HG03135 (cell line): ENCODE measurements around the gene SLC35B4.

Source experiments
- ATAC-seq: cut with Tn5 transposase; IDR thresholded peaks from one replicate; pipeline ENCODE4 v1.9.1; 2021; ENCODE audit warnings: mild to moderate bottlenecking, moderate library complexity; ENCODE audit not compliant: unreplicated experiment

The SLC35B4 gene

GRCh38 chr7:134332892-134333291 is 16.2 kb upstream of the SLC35B4 start:
- ATAC-seq: no peak

- ATAC-seq: no peak
Observed at GRCh38 chr7:134331393-134331792, 14.7 kb upstream of the SLC35B4 start.

- ATAC-seq: no peak
Observed at GRCh38 chr7:134330974-134331373, 14.2 kb upstream of the SLC35B4 start.

GRCh38 chr7:134329614-134330346 is 13.1 kb upstream of the SLC35B4 start:
- no peak for ATAC-seq

GRCh38 chr7:134328900-134329299 is 12.2 kb upstream of the SLC35B4 start:
- ATAC-seq: no peak

GRCh38 chr7:134327896-134328295 is 11.2 kb upstream of the SLC35B4 start:
- ATAC-seq: peak; percentile 69

GRCh38 chr7:134324107-134324506 is 7.4 kb upstream of the SLC35B4 start:
- no peak for ATAC-seq

GRCh38 chr7:134320201-134320600 is 3.5 kb upstream of the SLC35B4 start:
- no peak for ATAC-seq

- ATAC-seq: no peak
Observed at GRCh38 chr7:134318443-134318842, 1.7 kb upstream of the SLC35B4 start.

GRCh38 chr7:134317434-134317833 is 704 bp upstream of the SLC35B4 start:
- ATAC-seq: no peak

- ATAC-seq: peak; percentile 1
Observed at GRCh38 chr7:134315679-134316538, 821 bp downstream of the SLC35B4 start.

- no peak for ATAC-seq
Observed at GRCh38 chr7:134313543-134313942, 3.2 kb downstream of the SLC35B4 start.

GRCh38 chr7:134312717-134313116 is 4.0 kb downstream of the SLC35B4 start:
- ATAC-seq: no peak

- no peak for ATAC-seq
Observed at GRCh38 chr7:134311807-134312206, 4.9 kb downstream of the SLC35B4 start.

- no peak for ATAC-seq
Observed at GRCh38 chr7:134308548-134308947, 8.2 kb downstream of the SLC35B4 start.

- ATAC-seq: no peak
Observed at GRCh38 chr7:134307320-134307719, 9.4 kb downstream of the SLC35B4 start.

- no peak for ATAC-seq
Observed at GRCh38 chr7:134302120-134302519, 14.6 kb downstream of the SLC35B4 start.

GRCh38 chr7:134301592-134301991 is 15.1 kb downstream of the SLC35B4 start:
- ATAC-seq: no peak

- ATAC-seq: no peak
Observed at GRCh38 chr7:134300988-134301387, 15.7 kb downstream of the SLC35B4 start.

GRCh38 chr7:134298902-134299683 is 17.6 kb downstream of the SLC35B4 start:
- no peak for ATAC-seq

GRCh38 chr7:134297489-134297888 is 19.2 kb downstream of the SLC35B4 start:
- no peak for ATAC-seq
